H9 (cell line): ENCODE data around the gene CACNA2D3. TPM values are rescaled to one million over a fixed set of nuclear protein-coding genes. Genes with fewer than 3 reads are reported as not detected.

Experiments used
- DNase-seq: peaks from one replicate; pipeline ENCODE4 v3.0.0-alpha.2; 2017
- H2AFZ ChIP-seq: one replicate; pipeline ENCODE4 v1.6.1; 2013; ENCODE audit warnings: mild to moderate bottlenecking, low read length, control low read depth, moderate library complexity
- H2AK5ac ChIP-seq: 2 replicates; pipeline ENCODE4 v1.6.1; 2013; ENCODE audit warnings: low read length, control low read depth, mixed read lengths; ENCODE audit not compliant: insufficient read length
- H2BK120ac ChIP-seq: one replicate; pipeline ENCODE4 v1.6.1; 2013; ENCODE audit warnings: low read depth, mild to moderate bottlenecking, low read length, control low read depth, inconsistent platforms; ENCODE audit not compliant: poor library complexity, severe bottlenecking
- H2BK12ac ChIP-seq: 2 replicates; pipeline ENCODE4 v1.6.1; 2013; ENCODE audit warnings: low read length, control low read depth, mixed read lengths, low read depth; ENCODE audit not compliant: insufficient read length
- H2BK15ac ChIP-seq: 2 replicates; pipeline ENCODE4 v1.6.1; 2013; ENCODE audit warnings: low read depth, low read length, control low read depth
- H2BK20ac ChIP-seq: one replicate; pipeline ENCODE4 v1.6.1; 2013; ENCODE audit warnings: low read depth, mild to moderate bottlenecking, low read length, control low read depth, inconsistent platforms; ENCODE audit not compliant: poor library complexity, severe bottlenecking
- H2BK5ac ChIP-seq: 2 replicates; pipeline ENCODE4 v1.6.1; 2013; ENCODE audit warnings: low read length, control low read depth, mixed read lengths; ENCODE audit not compliant: insufficient read length
- H3K14ac ChIP-seq: 2 replicates; pipeline ENCODE4 v1.6.1; 2013; ENCODE audit warnings: low read length, control low read depth; ENCODE audit not compliant: insufficient read depth
- H3K18ac ChIP-seq: 2 replicates; pipeline ENCODE4 v1.6.1; 2013; ENCODE audit warnings: low read depth, mild to moderate bottlenecking, mixed read lengths, low read length, control low read depth; ENCODE audit not compliant: insufficient read length
- H3K23ac ChIP-seq: 2 replicates; pipeline ENCODE4 v1.6.1; 2013; ENCODE audit warnings: low read length, control low read depth, mixed read lengths, low read depth; ENCODE audit not compliant: insufficient read length
- H3K23me2 ChIP-seq: 2 replicates; pipeline ENCODE4 v1.6.1; 2013; ENCODE audit warnings: low read depth, mild to moderate bottlenecking, mixed read lengths, low read length, control low read depth; ENCODE audit not compliant: insufficient read length, poor library complexity, severe bottlenecking
- H3K27ac ChIP-seq: 2 replicates; pipeline ENCODE4 v1.5.1; 2013; ENCODE audit warnings: low read length, control low read depth, mixed read lengths, low read depth; ENCODE audit not compliant: insufficient read length
- H3K27me3 ChIP-seq: 2 replicates; pipeline ENCODE4 v1.6.1; 2013; ENCODE audit warnings: low read length, control low read depth, inconsistent platforms; ENCODE audit not compliant: insufficient read depth
- H3K4ac ChIP-seq: 2 replicates; pipeline ENCODE4 v1.6.1; 2013; ENCODE audit warnings: low read depth, mild to moderate bottlenecking, control low read depth, inconsistent platforms, low read length, moderate library complexity
- H3K4me1 ChIP-seq: 2 replicates; pipeline ENCODE4 v1.6.1; 2013; ENCODE audit warnings: low read length, control low read depth, inconsistent platforms; ENCODE audit not compliant: insufficient read depth
- H3K4me2 ChIP-seq: 2 replicates; pipeline ENCODE4 v1.6.1; 2013; ENCODE audit warnings: low read length, control low read depth, mixed read lengths; ENCODE audit not compliant: insufficient read length, insufficient read depth
- H3K56ac ChIP-seq: 2 replicates; pipeline ENCODE4 v1.6.1; 2013; ENCODE audit warnings: low read depth, mild to moderate bottlenecking, mixed read lengths, low read length, control low read depth; ENCODE audit not compliant: insufficient read length
- H3K79me1 ChIP-seq: 2 replicates; pipeline ENCODE4 v1.6.1; 2013; ENCODE audit warnings: low read depth, mild to moderate bottlenecking, moderate library complexity, low read length, control low read depth, inconsistent platforms; ENCODE audit not compliant: insufficient read depth, poor library complexity, severe bottlenecking
- H3K79me2 ChIP-seq: 2 replicates; pipeline ENCODE4 v1.6.1; 2013; ENCODE audit warnings: low read length, control low read depth, inconsistent platforms; ENCODE audit not compliant: insufficient read depth
- H3K9ac ChIP-seq: 2 replicates; pipeline ENCODE4 v1.6.1; 2013; ENCODE audit warnings: low read length, control low read depth, mixed read lengths; ENCODE audit not compliant: insufficient read length; ENCODE audit errors: extremely low read depth
- H3K9me3 ChIP-seq: one replicate; pipeline ENCODE4 v1.6.1; 2013; ENCODE audit warnings: low read depth, low read length, inconsistent platforms; ENCODE audit not compliant: control insufficient read depth
- H3T11ph ChIP-seq: one replicate; pipeline ENCODE4 v1.6.1; 2013; ENCODE audit warnings: mild to moderate bottlenecking, low read length, control low read depth, inconsistent platforms
- H4K20me1 ChIP-seq: one replicate; pipeline ENCODE4 v1.6.1; 2013; ENCODE audit not compliant: control insufficient read depth, insufficient read length, insufficient read depth
- H4K5ac ChIP-seq: 2 replicates; pipeline ENCODE4 v1.6.1; 2013; ENCODE audit warnings: low read depth, mild to moderate bottlenecking, mixed read lengths, low read length, control low read depth; ENCODE audit not compliant: insufficient read length
- H4K8ac ChIP-seq: replicated peaks from 2 replicates; pipeline ENCODE4 v1.6.1; 2013; ENCODE audit warnings: low read length, control low read depth, mixed read lengths, low read depth; ENCODE audit not compliant: insufficient read length
- H4K91ac ChIP-seq: 2 replicates; pipeline ENCODE4 v1.6.1; 2013; ENCODE audit warnings: low read depth, mild to moderate bottlenecking, moderate library complexity, mixed read lengths, low read length, control low read depth; ENCODE audit not compliant: insufficient read length
- H3K27ac Mint-ChIP-seq, 3 experiments: 2 replicates in 2 of 3; 3 replicates in 1 of 3; pipeline ENCODE4 v1.8.0; 2020 to 2021; ENCODE audit warnings: mixed read lengths in 3 of 3, mild to moderate bottlenecking in 1 of 3, moderate library complexity in 1 of 3
- H3K27me3 Mint-ChIP-seq: 2 replicates; pipeline ENCODE4 v1.8.0; 2021; ENCODE audit warnings: low read depth, mild to moderate bottlenecking, moderate library complexity, mixed read lengths
- H3K36me3 Mint-ChIP-seq, 3 experiments: 2 replicates in 2 of 3; 3 replicates in 1 of 3; pipeline ENCODE4 v1.8.0; 2020 to 2021; ENCODE audit warnings: low read depth in 3 of 3, mixed read lengths in 3 of 3; ENCODE audit not compliant: insufficient read depth in 1 of 3
- H3K4me1 Mint-ChIP-seq, 2 experiments: 2 replicates each; pipeline ENCODE4 v1.8.0; 2020; ENCODE audit warnings: mixed read lengths in 2 of 2
- H3K4me3 Mint-ChIP-seq, 2 experiments: 2 replicates in 1 of 2; 3 replicates in 1 of 2; pipeline ENCODE4 v1.8.0; 2020 to 2021; ENCODE audit warnings: mild to moderate bottlenecking in 2 of 2, mixed read lengths in 2 of 2, moderate library complexity in 1 of 2
- H3K9me3 Mint-ChIP-seq, 2 experiments: 2 replicates in 1 of 2; 3 replicates in 1 of 2; pipeline ENCODE4 v1.8.0; 2020; ENCODE audit warnings: mild to moderate bottlenecking in 2 of 2, mixed read lengths in 2 of 2, moderate library complexity in 1 of 2
- CTCF ChIP-seq: fragments of 200-600 bp; sonication (generic); conservative IDR thresholded peaks from 3 replicates; pipeline ENCODE4 v1.8.0; 2021; ENCODE audit warnings: antibody characterized with exemption, mild to moderate bottlenecking
- WGBS: extraction: QIAGEN DNeasy Blood & Tissue Kit; methylation state at CpG from one replicate; pipeline ENCODE4 v1.1.7; 2013; ENCODE audit warnings: missing lambda C conversion rate, low lambda C conversion rate, mixed read lengths; ENCODE audit not compliant: insufficient read length; ENCODE audit errors: extremely low coverage; 5-methylcytosine and 5-hydroxymethylcytosine counted together
- total RNA-seq: library from RNA; stranded (reverse); gene quantifications from 2 replicates; pipeline ENCODE4 v1.2.1, GENCODE V29; 2021

The CACNA2D3 gene
- total RNA-seq, 1 experiment from 2014 or later, result 3.2 TPM

- no peak overlapping the region for H2BK15ac ChIP-seq
- H4K5ac ChIP-seq, result no peak overlapping the region
- no peak overlapping the region for H3T11ph ChIP-seq
- no peak overlapping the region for H2AK5ac ChIP-seq
- Mint-ChIP-seq H3K4me1 (no peaks in the 10 kb centered on the region), H3K36me3 (peaks cover 9 to 22% (median 15%) of the 10 kb centered on the region in 3 experiments; a peak in 6 of 7 replicates), H3K27me3 (no peaks in the 10 kb centered on the region), H3K27ac (no peak overlapping the region), H3K9me3 (peaks cover 4 to 9% of the 10 kb centered on the region in 2 experiments; a peak in 4 of 5 replicates), H3K4me3 (no peak overlapping the region)
- no peak overlapping the region for H3K4ac ChIP-seq
- H3K23ac ChIP-seq, result no peak overlapping the region
- peaks cover 10% of the 10 kb centered on the region for H3K9me3 ChIP-seq
- H4K20me1 ChIP-seq, result no peaks in the 10 kb centered on the region
- no peak overlapping the region for H3K9ac ChIP-seq
- H3K56ac ChIP-seq, result no peak overlapping the region
- no peak for DNase-seq
- TF ChIP-seq CTCF, result no peak
- no peaks in the 10 kb centered on the region for H3K79me2 ChIP-seq
- H3K27ac ChIP-seq, result no peak overlapping the region
- H3K4me2 ChIP-seq, result no peak overlapping the region
- no peak overlapping the region for H3K18ac ChIP-seq
- H2BK12ac ChIP-seq, result no peak overlapping the region
- no peaks in the 10 kb centered on the region for H3K79me1 ChIP-seq
- no peak overlapping the region for H2BK20ac ChIP-seq
- no peak overlapping the region for H4K91ac ChIP-seq
- no peak overlapping the region for H3K14ac ChIP-seq
- H2BK120ac ChIP-seq, result no peak overlapping the region
- no peaks in the 10 kb centered on the region for H3K23me2 ChIP-seq
- H2BK5ac ChIP-seq, result no peak overlapping the region
- no peak overlapping the region for H2AFZ ChIP-seq
- no peak overlapping the region for H4K8ac ChIP-seq
- no peaks in the 10 kb centered on the region for H3K27me3 ChIP-seq
- WGBS, result no CpG with 5 or more reads among the region's 2 CpGs
- H3K4me1 ChIP-seq, result no peaks in the 10 kb centered on the region
Measured at GRCh38 chr3:54909191-54909590, 786.8 kb downstream of the CACNA2D3 start.
